D721Med (cell line): Measurements from ENCODE around the gene SFTA2.

Experiments used
- DNase-seq: peaks from one replicate; pipeline ENCODE4 v3.0.0; 2011; ENCODE audit warnings: low spot score; ENCODE audit not compliant: insufficient read length
- FAIRE-seq: peaks from 2 replicates; lab custom pipeline; 2011; peaks lifted over from hg19 to GRCh38; lab: Jason Lieb, UNC
- CTCF ChIP-seq: IDR thresholded peaks from 2 replicates; pipeline ENCODE4 v1.5.1; 2012; ENCODE audit warnings: mild to moderate bottlenecking, control low read depth; ENCODE audit not compliant: insufficient read depth; ENCODE audit errors: missing control alignments

The SFTA2 gene

GRCh38 chr6:30894381-30894780 is 37.6 kb downstream of the SFTA2 start:
- TF ChIP-seq CTCF, result no peak
- no peak for DNase-seq
- no peak for FAIRE-seq

GRCh38 chr6:30893666-30894065 is 38.3 kb downstream of the SFTA2 start:
- no peak for TF ChIP-seq CTCF
- FAIRE-seq, result no peak

GRCh38 chr6:30893001-30893591 is 38.9 kb downstream of the SFTA2 start:
- TF ChIP-seq CTCF, result no peak
- DNase-seq, result no peak
- no peak for FAIRE-seq

More at GRCh38 chr6:30893666-30894065, 38.3 kb downstream of the SFTA2 start:
- DNase-seq, result no peak

- DNase-seq (no peak), FAIRE-seq (no peak)
- no peak for TF ChIP-seq CTCF
Measured at GRCh38 chr6:30891816-30892538, 40.0 kb downstream of the SFTA2 start.

- FAIRE-seq (no peak), DNase-seq (no peak)
- TF ChIP-seq CTCF, result no peak
Measured at GRCh38 chr6:30891450-30891723, 40.6 kb downstream of the SFTA2 start.

- no peak for FAIRE-seq
- TF ChIP-seq CTCF, result no peak
- no peak for DNase-seq
Measured at GRCh38 chr6:30890646-30891449, 41.1 kb downstream of the SFTA2 start.
